NCI-H1930 (cell line): ENCODE measurements around the gene ATG4B.
A peak's percentile ranks its signal among the peaks of the same experiment; 100 is the strongest.
"Not testable (repeated sequence)": the region's sequence is repeated elsewhere in the genome, so short reads cannot be mapped to it uniquely, and the experiment has no call there.

Experiments
- DNase-seq, 2 experiments: peaks; one replicate each; lab custom pipeline; 2025; lab: John Stamatoyannopoulos, UW

ATG4B gene

GRCh38 chr2:241640165-241640795, 2.8 kb downstream of the ATG4B start:
- DNase-seq = no peak

GRCh38 chr2:241641631-241642030, 4.1 kb downstream of the ATG4B start:
- DNase-seq = no peak

GRCh38 chr2:241645056-241645914, 7.8 kb downstream of the ATG4B start:
- no peak for DNase-seq

- no peak for DNase-seq
Measured at GRCh38 chr2:241645915-241646645, 8.6 kb downstream of the ATG4B start.

- no peak for DNase-seq
Measured at GRCh38 chr2:241648453-241648852, 11.0 kb downstream of the ATG4B start.

- DNase-seq = no peak
Measured at GRCh38 chr2:241649404-241649803, 11.9 kb downstream of the ATG4B start.

GRCh38 chr2:241649927-241650326, 12.4 kb downstream of the ATG4B start:
- no peak for DNase-seq

- DNase-seq = no peak
Measured at GRCh38 chr2:241652142-241652541, 14.6 kb downstream of the ATG4B start.

- DNase-seq = no peak
Measured at GRCh38 chr2:241652722-241653121, 15.2 kb downstream of the ATG4B start.

GRCh38 chr2:241653210-241653750, 15.8 kb downstream of the ATG4B start:
- DNase-seq = no peak

GRCh38 chr2:241654551-241654950, 17.1 kb downstream of the ATG4B start:
- DNase-seq = no peak

- DNase-seq = no peak
Measured at GRCh38 chr2:241655516-241656189, 18.2 kb downstream of the ATG4B start.

- DNase-seq = no peak
Measured at GRCh38 chr2:241656190-241656741, 18.8 kb downstream of the ATG4B start.

GRCh38 chr2:241657786-241658254, 20.3 kb downstream of the ATG4B start:
- DNase-seq = no peak

GRCh38 chr2:241658296-241658695, 20.8 kb downstream of the ATG4B start:
- no peak for DNase-seq

- DNase-seq = peak; percentile 20 to 34
Measured at GRCh38 chr2:241659150-241659739, 21.8 kb downstream of the ATG4B start.

GRCh38 chr2:241660593-241661213, 23.2 kb downstream of the ATG4B start:
- no peak for DNase-seq

GRCh38 chr2:241662731-241663130, 25.2 kb downstream of the ATG4B start:
- not testable (repeated sequence) for DNase-seq

- DNase-seq = no peak
Measured at GRCh38 chr2:241665731-241666440, 28.4 kb downstream of the ATG4B start.
